Measurements from ENCODE around the gene KCNQ4.

The KCNQ4 gene

GRCh38 chr1:40776236-40777072, 7.1 kb upstream of the KCNQ4 start:
- no peak for DNase-seq

GRCh38 chr1:40777224-40777970, 6.2 kb upstream of the KCNQ4 start:
- DNase-seq, result no peak

- no peak for DNase-seq
Observed at GRCh38 chr1:40780678-40781607, 2.6 kb upstream of the KCNQ4 start.

GRCh38 chr1:40781608-40781971, 2.0 kb upstream of the KCNQ4 start:
- DNase-seq, result no peak

GRCh38 chr1:40782371-40782956, 1.1 kb upstream of the KCNQ4 start:
- no peak for DNase-seq

GRCh38 chr1:40784141-40784770, 669 bp downstream of the KCNQ4 start:
- DNase-seq, result no peak

- peak in 1 of 51 donors; percentile 20 for DNase-seq
Observed at GRCh38 chr1:40784771-40785151, 1.2 kb downstream of the KCNQ4 start.

- no peak for DNase-seq
Observed at GRCh38 chr1:40785446-40785845, 1.9 kb downstream of the KCNQ4 start.

GRCh38 chr1:40786171-40786994, 2.8 kb downstream of the KCNQ4 start:
- no peak for DNase-seq

GRCh38 chr1:40786995-40787705, 3.6 kb downstream of the KCNQ4 start:
- DNase-seq, result no peak

- DNase-seq, result no peak
Observed at GRCh38 chr1:40787737-40788560, 4.4 kb downstream of the KCNQ4 start.

- DNase-seq, result no peak
Observed at GRCh38 chr1:40788561-40789341, 5.2 kb downstream of the KCNQ4 start.

GRCh38 chr1:40789342-40789598, 5.7 kb downstream of the KCNQ4 start:
- no peak for DNase-seq

- DNase-seq, result no peak
Observed at GRCh38 chr1:40789661-40790430, 6.3 kb downstream of the KCNQ4 start.

- DNase-seq, result no peak
Observed at GRCh38 chr1:40792036-40792435, 8.4 kb downstream of the KCNQ4 start.

- DNase-seq, result no peak
Observed at GRCh38 chr1:40793617-40794016, 10.0 kb downstream of the KCNQ4 start.

GRCh38 chr1:40794048-40794447, 10.5 kb downstream of the KCNQ4 start:
- no peak for DNase-seq

Data from hypothalamus (tissue), 51 donors.